Measurements from ENCODE around the gene IL7R. TPM values are rescaled to one million over a fixed set of nuclear protein-coding genes. Genes with fewer than 3 reads are reported as not detected.
A peak's percentile ranks its signal among the peaks of the same experiment; 100 is the strongest.
"Not testable (repeated sequence)": the region's sequence is repeated elsewhere in the genome, so short reads cannot be mapped to it uniquely, and the experiment has no call there.

The IL7R gene
- total and polyA plus RNA-seq, 2 donors from 2014 or later = 0.34 to 53.7 TPM

DNA sequence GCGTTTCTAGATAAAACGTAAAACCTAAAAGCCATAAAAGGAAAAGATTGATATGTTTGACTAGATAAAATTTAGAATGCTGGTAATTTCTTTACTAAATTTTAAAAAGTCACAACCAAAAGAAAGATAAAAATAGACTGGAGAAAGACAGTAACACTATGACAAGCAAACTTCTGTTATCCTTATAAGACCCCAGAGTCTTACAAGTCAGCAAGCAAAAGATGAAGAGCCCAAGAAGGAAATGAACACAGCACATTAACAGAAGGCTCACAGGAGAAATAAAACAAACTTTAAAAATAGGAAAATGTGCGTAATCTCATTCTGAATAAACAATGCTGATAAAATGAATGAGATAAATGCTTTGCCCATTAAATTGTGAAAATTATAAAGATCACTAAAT, 29.7 kb downstream of the IL7R start:
- FAIRE-seq = no peak
- intact Hi-C loops (cut with DNase I) = no loop called here
- TF ChIP-seq, protein P1, sequence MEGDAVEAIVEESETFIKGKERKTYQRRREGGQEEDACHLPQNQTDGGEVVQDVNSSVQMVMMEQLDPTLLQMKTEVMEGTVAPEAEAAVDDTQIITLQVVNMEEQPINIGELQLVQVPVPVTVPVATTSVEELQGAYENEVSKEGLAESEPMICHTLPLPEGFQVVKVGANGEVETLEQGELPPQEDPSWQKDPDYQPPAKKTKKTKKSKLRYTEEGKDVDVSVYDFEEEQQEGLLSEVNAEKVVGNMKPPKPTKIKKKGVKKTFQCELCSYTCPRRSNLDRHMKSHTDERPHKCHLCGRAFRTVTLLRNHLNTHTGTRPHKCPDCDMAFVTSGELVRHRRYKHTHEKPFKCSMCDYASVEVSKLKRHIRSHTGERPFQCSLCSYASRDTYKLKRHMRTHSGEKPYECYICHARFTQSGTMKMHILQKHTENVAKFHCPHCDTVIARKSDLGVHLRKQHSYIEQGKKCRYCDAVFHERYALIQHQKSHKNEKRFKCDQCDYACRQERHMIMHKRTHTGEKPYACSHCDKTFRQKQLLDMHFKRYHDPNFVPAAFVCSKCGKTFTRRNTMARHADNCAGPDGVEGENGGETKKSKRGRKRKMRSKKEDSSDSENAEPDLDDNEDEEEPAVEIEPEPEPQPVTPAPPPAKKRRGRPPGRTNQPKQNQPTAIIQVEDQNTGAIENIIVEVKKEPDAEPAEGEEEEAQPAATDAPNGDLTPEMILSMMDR (IDR thresholded peaks at IDR 0.05; ENCODE audit: borderline replicate concordance, extremely low read depth, insufficient read depth) = no peak
- H3K36me3 ChIP-seq (ENCODE audit: control insufficient read depth in 2 of 3, insufficient read depth in 3 of 3, low read length in 3 of 3) = no peaks in the 10 kb centered on the region
- no peak for DNase-seq
- no peaks in the 10 kb centered on the region for H3K9me3 ChIP-seq (ENCODE audit: control insufficient read depth in 2 of 3, insufficient read depth in 1 of 3, low read length in 3 of 3)
- no peak overlapping the region for H3K27ac ChIP-seq (ENCODE audit: low read depth in 2 of 2, low read length in 2 of 2)
- no peaks in the 10 kb centered on the region for H3K27me3 ChIP-seq (ENCODE audit: control insufficient read depth, insufficient read depth, low read length)
- no peak overlapping the region for H3K9ac ChIP-seq (ENCODE audit: low read length in 3 of 3)
- H3K4me3 ChIP-seq (ENCODE audit: low read length in 3 of 3) = no peak overlapping the region
- H3K4me1 ChIP-seq (ENCODE audit: control insufficient read depth in 2 of 3, insufficient read depth in 2 of 3, low read depth in 1 of 3, low read length in 3 of 3) = no peaks in the 10 kb centered on the region

DNA sequence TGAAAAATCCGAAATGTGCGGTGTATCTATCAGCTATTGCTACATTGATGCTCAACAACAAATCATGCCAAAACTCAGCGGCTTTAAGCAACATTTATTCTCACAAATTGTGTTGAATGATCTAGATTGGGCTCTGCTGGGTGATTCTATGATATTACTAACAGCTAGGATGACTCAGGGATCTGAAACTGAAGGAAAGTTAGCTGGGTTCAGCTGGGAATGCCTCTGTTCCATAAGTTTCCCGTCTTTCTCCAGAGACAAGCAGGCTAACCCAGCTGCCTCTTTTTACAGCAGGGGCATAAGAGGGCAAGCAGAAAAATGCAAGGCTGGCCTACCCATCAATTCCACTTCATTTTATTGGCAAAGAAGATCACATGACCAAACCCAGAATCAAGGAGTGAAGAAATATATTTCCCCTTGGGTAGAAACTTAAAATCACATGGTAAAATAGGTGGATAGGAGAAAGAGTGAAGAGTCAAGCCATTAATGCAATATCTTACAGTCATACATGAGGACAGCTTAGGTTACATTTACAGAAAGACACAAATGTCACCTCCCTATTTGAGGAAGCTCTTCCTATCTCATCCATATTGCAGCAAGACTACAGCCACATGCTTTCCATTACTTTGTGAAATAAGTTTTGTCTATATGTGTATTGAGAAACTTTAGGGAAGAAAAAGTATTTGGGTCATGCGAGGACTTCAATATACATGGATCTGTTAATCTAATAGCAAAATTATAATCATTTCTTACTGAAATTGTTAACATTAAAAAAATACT, 30.8 kb downstream of the IL7R start:
- Histone ChIP-seq H3K9me3 (ENCODE audit: control insufficient read depth in 2 of 3, insufficient read depth in 1 of 3, low read length in 3 of 3) (no peaks in the 10 kb centered on the region), H3K4me3 (ENCODE audit: low read length in 3 of 3) (no peak overlapping the region), H3K27ac (ENCODE audit: low read depth in 2 of 2, low read length in 2 of 2) (no peak overlapping the region), H3K9ac (ENCODE audit: low read length in 3 of 3) (no peak overlapping the region), H3K4me1 (ENCODE audit: control insufficient read depth in 2 of 3, insufficient read depth in 2 of 3, low read depth in 1 of 3, low read length in 3 of 3) (no peaks in the 10 kb centered on the region), H3K36me3 (ENCODE audit: control insufficient read depth in 2 of 3, insufficient read depth in 3 of 3, low read length in 3 of 3) (no peaks in the 10 kb centered on the region), H3K27me3 (ENCODE audit: control insufficient read depth, insufficient read depth, low read length) (no peaks in the 10 kb centered on the region)
- TF ChIP-seq, protein P1 (IDR thresholded peaks at IDR 0.05; ENCODE audit: borderline replicate concordance, extremely low read depth, insufficient read depth) = no peak
- FAIRE-seq = no peak
- DNase-seq = no peak
- intact Hi-C loops (cut with DNase I) = no loop called here

DNA sequence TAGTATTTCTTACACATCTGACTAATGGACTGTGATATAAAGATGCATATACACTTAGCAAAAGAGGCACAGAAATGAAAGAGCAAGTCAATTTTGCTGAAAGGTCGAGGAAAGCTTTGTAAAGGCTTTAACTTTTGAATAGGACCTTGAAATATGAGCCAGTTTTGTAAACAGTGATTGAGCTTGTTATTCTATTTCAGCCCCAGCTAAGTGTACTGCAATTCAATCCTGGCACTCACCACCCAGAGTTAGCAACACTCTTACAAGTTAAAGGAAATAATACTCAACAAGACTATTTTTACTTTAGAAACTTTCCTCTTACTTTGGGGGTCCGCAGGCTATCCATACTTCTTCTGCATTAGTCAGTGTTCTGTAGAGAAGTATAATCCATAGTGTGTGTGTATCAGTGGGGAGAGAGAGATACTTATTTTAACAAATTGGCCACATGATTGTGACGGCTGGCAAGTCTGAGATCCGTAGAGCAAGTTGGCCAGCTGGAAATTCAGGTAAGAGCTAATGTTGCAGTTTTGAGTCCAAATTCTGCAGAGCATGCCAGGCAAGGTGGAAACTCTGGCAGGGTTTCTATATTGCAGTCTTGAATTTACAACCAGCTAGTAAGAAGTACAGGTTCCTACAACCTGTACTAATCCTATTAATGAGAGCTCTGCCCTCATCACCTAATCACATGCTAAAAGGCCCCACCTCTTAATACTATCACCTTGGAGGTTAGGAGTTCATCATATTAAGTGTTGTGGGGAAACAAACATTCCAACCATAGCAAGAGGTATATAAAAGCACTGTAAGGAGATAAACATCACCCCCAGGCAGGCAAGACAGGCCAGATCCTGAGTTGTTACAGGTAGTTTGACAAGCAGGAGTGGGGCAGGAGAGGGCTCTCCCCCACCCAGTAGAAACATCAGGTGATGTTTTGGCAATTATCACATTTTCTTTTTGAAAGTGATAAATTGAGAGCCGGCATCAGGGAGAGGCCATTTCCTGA, 33.6 kb downstream of the IL7R start:
- DNase-seq (peak in 2 of 5 donors; percentile 10 to 21), FAIRE-seq (no peak)
- Histone ChIP-seq H3K4me3 (ENCODE audit: low read length in 3 of 3) (no peak overlapping the region), H3K9me3 (ENCODE audit: control insufficient read depth in 2 of 3, insufficient read depth in 1 of 3, low read length in 3 of 3) (no peaks in the 10 kb centered on the region), H3K27ac (ENCODE audit: low read depth in 2 of 2, low read length in 2 of 2) (no peak overlapping the region), H3K9ac (ENCODE audit: low read length in 3 of 3) (no peak overlapping the region), H3K27me3 (ENCODE audit: control insufficient read depth, insufficient read depth, low read length) (no peaks in the 10 kb centered on the region), H3K4me1 (ENCODE audit: control insufficient read depth in 2 of 3, insufficient read depth in 2 of 3, low read depth in 1 of 3, low read length in 3 of 3) (no peaks in the 10 kb centered on the region), H3K36me3 (ENCODE audit: control insufficient read depth in 2 of 3, insufficient read depth in 3 of 3, low read length in 3 of 3) (no peaks in the 10 kb centered on the region)
- intact Hi-C loops (cut with DNase I) = no loop called here
- TF ChIP-seq, protein P1 (IDR thresholded peaks at IDR 0.05; ENCODE audit: borderline replicate concordance, extremely low read depth, insufficient read depth) = no peak

DNA sequence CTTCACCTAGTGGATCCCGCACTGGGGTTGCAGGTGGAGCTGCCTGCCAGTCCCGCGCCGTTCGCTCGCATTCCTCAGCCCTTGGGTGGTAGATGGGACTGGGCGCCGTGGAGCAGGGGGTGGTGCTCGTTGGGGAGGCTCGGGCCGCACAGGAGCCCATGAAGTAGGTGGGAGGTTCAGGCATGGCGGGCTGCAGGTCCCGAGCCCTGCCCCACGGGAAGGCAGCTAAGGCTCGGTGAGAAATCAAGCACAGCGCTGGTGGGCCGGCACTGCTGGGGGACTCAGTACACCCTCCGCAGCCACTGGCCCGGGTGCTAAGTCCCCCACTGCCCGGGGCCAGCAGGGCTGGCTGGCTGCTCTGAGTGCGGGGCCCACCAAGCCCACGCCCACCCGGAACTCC, 36.1 kb downstream of the IL7R start:
- H3K27ac ChIP-seq (ENCODE audit: low read depth in 2 of 2, low read length in 2 of 2); FAIRE-seq; H3K4me3 ChIP-seq (ENCODE audit: low read length in 3 of 3); H3K27me3 ChIP-seq (ENCODE audit: control insufficient read depth, insufficient read depth, low read length); H3K36me3 ChIP-seq (ENCODE audit: control insufficient read depth in 2 of 3, insufficient read depth in 3 of 3, low read length in 3 of 3); H3K9me3 ChIP-seq (ENCODE audit: control insufficient read depth in 2 of 3, insufficient read depth in 1 of 3, low read length in 3 of 3); H3K4me1 ChIP-seq (ENCODE audit: control insufficient read depth in 2 of 3, insufficient read depth in 2 of 3, low read depth in 1 of 3, low read length in 3 of 3); intact Hi-C loops (cut with DNase I); H3K9ac ChIP-seq (ENCODE audit: low read length in 3 of 3): not testable (repeated sequence)
- DNase-seq = peak in 1 of 5 donors; percentile 61

Data from kidney (tissue), 14 donors.